ENCODE results near the gene ZBTB44.
A peak's percentile ranks its signal among the peaks of the same experiment; 100 is the strongest.
"Not testable (repeated sequence)": the region's sequence is repeated elsewhere in the genome, so short reads cannot be mapped to it uniquely, and the experiment has no call there.

Gene ZBTB44

DNA sequence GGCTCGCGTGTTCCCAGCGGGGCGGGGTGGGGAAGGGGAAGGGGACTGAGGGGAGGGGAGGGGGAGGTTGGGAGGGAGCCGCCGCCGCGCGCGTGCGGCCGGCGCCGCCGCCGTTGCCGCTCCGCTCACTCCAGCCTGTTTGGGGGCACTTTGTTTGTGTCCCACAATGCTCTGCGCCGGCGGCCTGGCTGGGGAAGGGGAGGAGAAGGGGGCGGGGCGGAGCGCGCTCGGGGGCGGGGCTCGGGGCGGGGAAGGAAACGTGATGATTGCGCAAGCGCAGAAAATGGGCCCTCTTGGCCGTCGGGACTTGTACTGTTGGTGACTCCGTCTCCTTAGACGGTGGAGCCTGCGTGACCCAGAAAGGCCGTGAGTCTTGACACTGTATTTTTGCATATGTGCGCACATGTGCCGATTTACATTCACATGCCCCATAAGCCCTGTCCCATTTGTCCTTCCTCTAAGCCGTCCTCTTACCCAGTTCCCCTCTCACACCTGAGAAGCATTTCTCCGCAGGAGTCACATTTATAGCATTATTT, at the start of gene ZBTB44:
ZBTB44 (minus strand) TSS at position 168 of the 536 bp plus-strand sequence. CDS start 53,044 bp downstream, outside the sequence.
- peak; percentile 82 for DNase-seq
- in situ Hi-C loops (cut with HindIII; ENCODE audit: low pct_ligation_motif_present, low pct_unique_long_range_greater_than_20kb, low sequenced_read_pairs), result no loop called here

DNA sequence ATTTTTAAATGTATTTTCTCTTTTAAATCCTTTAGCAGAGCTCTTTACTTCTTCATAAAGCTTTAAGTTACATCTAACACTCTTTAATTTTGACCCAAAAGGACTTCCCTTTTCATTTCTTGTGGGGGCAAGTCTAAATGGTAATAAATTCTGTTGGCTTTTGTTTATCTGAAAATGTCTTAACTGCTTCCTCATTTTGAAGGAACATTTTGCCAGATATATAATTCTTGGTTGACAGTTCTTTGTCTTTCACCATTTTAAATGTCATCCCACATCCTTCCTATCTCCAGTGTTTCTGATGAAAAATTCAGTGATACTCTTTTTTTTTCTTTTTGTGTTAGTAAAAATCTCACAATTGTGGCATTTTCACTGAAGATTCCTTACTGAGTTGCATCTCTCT, 44.7 kb upstream of the ZBTB44 start:
- in situ Hi-C loops (cut with HindIII; ENCODE audit: low pct_ligation_motif_present, low pct_unique_long_range_greater_than_20kb, low sequenced_read_pairs), result no loop called here
- no peak for DNase-seq

DNA sequence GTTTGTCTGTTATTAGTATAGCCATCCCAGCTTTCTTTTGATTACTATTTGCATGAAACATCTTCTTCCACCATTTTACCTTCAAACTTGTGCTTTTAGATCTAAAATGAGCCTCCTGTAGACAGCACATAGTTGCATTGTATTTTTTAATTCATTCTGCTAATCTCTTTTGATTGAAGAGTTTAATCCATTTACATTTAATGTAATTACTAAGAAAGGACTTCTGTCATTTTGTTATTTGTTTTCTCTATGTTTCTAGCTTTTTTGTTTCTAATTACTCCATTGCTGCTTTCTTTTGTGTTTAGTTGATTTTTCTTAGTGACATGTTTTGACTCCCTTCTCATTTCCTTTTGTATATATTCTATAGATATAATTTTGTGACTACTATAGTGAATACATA, 43.7 kb upstream of the ZBTB44 start:
- in situ Hi-C loops (cut with HindIII; ENCODE audit: low pct_ligation_motif_present, low pct_unique_long_range_greater_than_20kb, low sequenced_read_pairs), result no loop called here
- no peak for DNase-seq

DNA sequence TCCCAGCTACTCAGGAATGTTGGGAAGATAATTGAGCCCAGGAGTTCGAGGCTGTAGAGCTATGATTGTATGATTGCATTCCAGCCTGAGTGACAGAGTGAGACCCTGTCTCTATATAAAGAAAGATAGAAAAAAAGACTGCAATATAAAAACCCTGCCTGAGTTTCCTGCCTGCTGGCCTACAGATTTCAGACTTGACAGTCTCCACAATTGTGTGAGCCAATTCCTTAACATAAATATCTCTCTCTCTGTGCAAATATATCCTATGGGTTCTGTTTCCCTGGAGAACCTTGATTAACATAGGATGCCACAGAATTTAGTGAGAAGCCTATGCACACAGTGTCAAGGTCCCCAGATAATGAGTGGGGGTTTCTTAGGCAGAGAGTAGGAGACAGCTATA, 32.5 kb upstream of the ZBTB44 start:
- no peak for DNase-seq
- in situ Hi-C loops (cut with HindIII; ENCODE audit: low pct_ligation_motif_present, low pct_unique_long_range_greater_than_20kb, low sequenced_read_pairs), result no loop called here

GRCh38 chr11:130344841-130345240, 30.1 kb upstream of the ZBTB44 start:
- in situ Hi-C loops (cut with HindIII; ENCODE audit: low pct_ligation_motif_present, low pct_unique_long_range_greater_than_20kb, low sequenced_read_pairs), result no loop called here
- no peak for DNase-seq

- no peak for DNase-seq
- in situ Hi-C loops (cut with HindIII; ENCODE audit: low pct_ligation_motif_present, low pct_unique_long_range_greater_than_20kb, low sequenced_read_pairs), result no loop called here
These were observed 26.1 kb upstream of the ZBTB44 start for GRCh38 chr11:130340671-130341319.

- DNase-seq, result no peak
- in situ Hi-C loops (cut with HindIII; ENCODE audit: low pct_ligation_motif_present, low pct_unique_long_range_greater_than_20kb, low sequenced_read_pairs), result no loop called here
These were observed 23.9 kb upstream of the ZBTB44 start for GRCh38 chr11:130338667-130339066.

DNA sequence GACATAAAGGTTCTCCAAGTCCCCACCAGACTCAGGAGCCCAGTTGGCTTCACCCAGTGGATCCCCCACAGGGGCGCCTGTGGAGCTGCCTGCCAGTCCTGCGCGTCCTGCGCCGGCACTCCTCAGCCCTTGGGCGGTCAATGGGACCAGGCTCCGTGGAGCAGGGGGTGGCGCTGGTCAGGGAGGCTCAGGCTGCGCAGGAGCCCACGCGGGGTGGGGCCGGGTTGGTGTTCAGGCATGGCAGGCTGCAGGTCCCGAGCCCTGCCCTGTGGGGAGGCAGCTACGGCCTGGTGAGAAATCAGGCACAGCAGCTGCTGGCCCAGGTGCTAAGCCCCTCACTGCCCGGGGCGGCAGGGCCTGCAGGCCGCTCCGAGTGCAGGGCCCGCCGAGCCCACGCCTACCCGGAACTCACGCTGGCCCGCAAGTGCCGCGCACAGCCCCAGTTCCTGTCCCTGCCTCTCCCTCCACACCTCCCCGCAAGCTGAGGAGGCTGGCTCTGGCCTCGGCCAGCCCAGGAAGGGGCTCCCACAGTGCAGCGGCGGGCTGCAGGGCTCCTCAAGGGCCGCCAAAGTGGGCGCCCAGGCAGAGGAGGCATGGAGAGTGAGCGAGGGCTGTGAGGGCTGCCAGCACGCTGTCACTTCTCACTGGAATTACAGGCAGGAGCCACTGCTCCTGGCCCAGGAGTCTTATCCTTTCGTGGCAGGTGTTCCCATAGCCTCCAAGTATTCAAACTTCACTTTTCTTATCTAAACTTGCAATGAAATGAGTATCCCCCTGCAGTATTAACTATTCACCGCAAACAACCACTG, 22.8 kb upstream of the ZBTB44 start:
- DNase-seq, result no peak
- in situ Hi-C loops (cut with HindIII; ENCODE audit: low pct_ligation_motif_present, low pct_unique_long_range_greater_than_20kb, low sequenced_read_pairs), result no loop called here

- DNase-seq; in situ Hi-C loops (cut with HindIII; ENCODE audit: low pct_ligation_motif_present, low pct_unique_long_range_greater_than_20kb, low sequenced_read_pairs): not testable (repeated sequence)
These were observed 16.7 kb upstream of the ZBTB44 start for GRCh38 chr11:130331397-130331796.

- in situ Hi-C loops (cut with HindIII; ENCODE audit: low pct_ligation_motif_present, low pct_unique_long_range_greater_than_20kb, low sequenced_read_pairs), result no loop called here
- DNase-seq, result no peak
These were observed 15.5 kb upstream of the ZBTB44 start for GRCh38 chr11:130330101-130330684.

- no peak for DNase-seq
- in situ Hi-C loops (cut with HindIII; ENCODE audit: low pct_ligation_motif_present, low pct_unique_long_range_greater_than_20kb, low sequenced_read_pairs), result no loop called here
These were observed 13.7 kb upstream of the ZBTB44 start for GRCh38 chr11:130328420-130328819.

- DNase-seq, result no peak
- in situ Hi-C loops (cut with HindIII; ENCODE audit: low pct_ligation_motif_present, low pct_unique_long_range_greater_than_20kb, low sequenced_read_pairs), result no loop called here
These were observed 13.0 kb upstream of the ZBTB44 start for GRCh38 chr11:130327716-130328115.

- in situ Hi-C loops (cut with HindIII; ENCODE audit: low pct_ligation_motif_present, low pct_unique_long_range_greater_than_20kb, low sequenced_read_pairs), result no loop called here
- DNase-seq, result no peak
These were observed 11.0 kb upstream of the ZBTB44 start for GRCh38 chr11:130325691-130326090.

GRCh38 chr11:130323452-130324450, 9.0 kb upstream of the ZBTB44 start:
- DNase-seq, result no peak
- in situ Hi-C loops (cut with HindIII; ENCODE audit: low pct_ligation_motif_present, low pct_unique_long_range_greater_than_20kb, low sequenced_read_pairs), result no loop called here

- DNase-seq, result no peak
- in situ Hi-C loops (cut with HindIII; ENCODE audit: low pct_ligation_motif_present, low pct_unique_long_range_greater_than_20kb, low sequenced_read_pairs), result no loop called here
These were observed 7.4 kb upstream of the ZBTB44 start for GRCh38 chr11:130322126-130322525.

DNA sequence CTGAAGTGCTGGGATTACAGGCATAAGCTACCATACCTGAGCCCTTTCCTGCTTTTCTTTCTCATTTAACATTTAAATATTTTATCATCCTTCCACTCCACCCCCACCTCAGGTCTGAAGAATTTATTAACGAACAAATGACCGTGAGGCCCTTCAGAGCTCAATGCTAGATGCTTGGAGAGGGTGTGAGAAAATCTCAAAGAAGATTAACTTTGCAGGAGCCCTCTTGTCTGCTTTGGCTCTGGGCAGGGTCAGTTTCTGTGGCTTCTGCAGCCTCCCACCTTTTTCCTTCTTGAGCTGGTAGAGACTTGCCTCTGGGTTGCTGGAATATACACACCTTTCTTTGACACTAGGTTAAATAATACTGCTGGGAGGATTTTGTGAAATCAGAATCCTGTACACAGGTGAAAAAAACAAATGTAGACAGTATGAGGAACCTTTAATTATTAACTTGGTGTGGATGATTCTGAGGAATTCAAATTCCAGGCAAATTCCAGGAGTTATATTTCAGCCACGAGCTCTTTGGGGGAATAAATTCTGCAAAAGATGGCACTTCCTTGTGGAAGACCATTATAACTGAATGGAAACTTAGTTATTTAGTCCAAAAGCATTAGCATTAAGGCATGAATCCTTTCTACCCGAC, 3.4 kb upstream of the ZBTB44 start:
- DNase-seq, result peak; percentile 85
- in situ Hi-C loops (cut with HindIII; ENCODE audit: low pct_ligation_motif_present, low pct_unique_long_range_greater_than_20kb, low sequenced_read_pairs), result no loop called here

- in situ Hi-C loops (cut with HindIII; ENCODE audit: low pct_ligation_motif_present, low pct_unique_long_range_greater_than_20kb, low sequenced_read_pairs), result no loop called here
- DNase-seq, result no peak
These were observed 745 bp upstream of the ZBTB44 start for GRCh38 chr11:130315354-130315970.
